WTC11 (cell line): ENCODE measurements around the gene CADM2. TPM values are rescaled to one million over a fixed set of nuclear protein-coding genes. Genes with fewer than 3 reads are reported as not detected.

Experiments used
- ATAC-seq: fragments of 200-7000 bp; cut with Tn5 transposase; 2 replicates; pipeline ENCODE4 v1.10.0; 2021; ENCODE audit warnings: mild to moderate bottlenecking, moderate library complexity
- CTCF ChIA-PET: fragments of 300-600 bp; sonication (Branson Sonifier 250); formaldehyde crosslinking; loops from one replicate; lab custom pipeline; 2021; ENCODE audit warnings: antibody characterized with exemption; lab: Charles Lee
- POLR2A ChIA-PET: fragments of 350-600 bp; sonication (Branson Sonifier 250); formaldehyde crosslinking; loops from one replicate; lab custom pipeline; 2021; ENCODE audit warnings: antibody characterized with exemption; lab: Charles Lee
- DNase-seq: peaks from one replicate; pipeline ENCODE4 v3.0.0; 2021; ENCODE audit warnings: low spot score
- H3K27ac Mint-ChIP-seq: 2 replicates; pipeline ENCODE4 v1.8.0; 2021; ENCODE audit warnings: mixed read lengths
- H3K27me3 Mint-ChIP-seq: 2 replicates; pipeline ENCODE4 v1.8.0; 2021; ENCODE audit warnings: low read depth, mild to moderate bottlenecking, moderate library complexity, mixed read lengths
- H3K36me3 Mint-ChIP-seq: 2 replicates; pipeline ENCODE4 v1.8.0; 2021; ENCODE audit warnings: mixed read lengths
- H3K4me1 Mint-ChIP-seq: 2 replicates; pipeline ENCODE4 v1.8.0; 2022; ENCODE audit warnings: mixed read lengths
- H3K4me3 Mint-ChIP-seq: 2 replicates; pipeline ENCODE4 v1.8.0; 2021; ENCODE audit warnings: mild to moderate bottlenecking, moderate library complexity, mixed read lengths
- H3K9me3 Mint-ChIP-seq: 2 replicates; pipeline ENCODE4 v1.8.0; 2021; ENCODE audit warnings: mixed read lengths
- CBFB ChIP-seq: sonication (generic); formaldehyde crosslinking; IDR thresholded peaks from 2 replicates; pipeline ENCODE4 v1.8.1; 2022; ENCODE audit warnings: mild to moderate bottlenecking, low read depth, missing genetic modification reagents
- CDX4 ChIP-seq: fragments of 250-450 bp; sonication (Bioruptor Pico); IDR thresholded peaks from 2 replicates; pipeline ENCODE4 v1.9.0; 2021; ENCODE audit warnings: moderate library complexity, mild to moderate bottlenecking, inconsistent platforms, borderline replicate concordance
- CREM ChIP-seq: sonication (generic); formaldehyde crosslinking; IDR thresholded peaks from 2 replicates; pipeline ENCODE4 v1.8.1; 2022; ENCODE audit warnings: mild to moderate bottlenecking, missing genetic modification reagents, moderate library complexity
- E2F4 ChIP-seq: sonication (generic); formaldehyde crosslinking; IDR thresholded peaks from 2 replicates; pipeline ENCODE4 v1.8.1; 2022; ENCODE audit warnings: low read depth, mild to moderate bottlenecking, moderate library complexity, missing genetic modification reagents, borderline replicate concordance
- ERG ChIP-seq: fragments of 250-450 bp; sonication (Bioruptor Pico); IDR thresholded peaks from 2 replicates; pipeline ENCODE4 v1.8.0; 2021; ENCODE audit warnings: mild to moderate bottlenecking
- ESRRA ChIP-seq: sonication (generic); formaldehyde crosslinking; IDR thresholded peaks from 2 replicates; pipeline ENCODE4 v1.8.1; 2022; ENCODE audit warnings: mild to moderate bottlenecking, missing genetic modification reagents, borderline replicate concordance
- FOXP1 ChIP-seq: sonication (generic); formaldehyde crosslinking; IDR thresholded peaks from 2 replicates; pipeline ENCODE4 v1.8.0; 2022; ENCODE audit warnings: missing genetic modification reagents, mild to moderate bottlenecking, moderate library complexity, borderline replicate concordance
- GABPB1 ChIP-seq: sonication (generic); formaldehyde crosslinking; IDR thresholded peaks from 2 replicates; pipeline ENCODE4 v1.8.1; 2023; ENCODE audit warnings: mild to moderate bottlenecking, missing genetic modification reagents
- IRF2 ChIP-seq: sonication (generic); formaldehyde crosslinking; IDR thresholded peaks from 2 replicates; pipeline ENCODE4 v1.8.0; 2022; ENCODE audit warnings: low read depth, missing genetic modification reagents, borderline replicate concordance
- JUN ChIP-seq: sonication (generic); formaldehyde crosslinking; IDR thresholded peaks from 2 replicates; pipeline ENCODE4 v1.8.0; 2023; ENCODE audit warnings: mild to moderate bottlenecking, missing genetic modification reagents
- MAX ChIP-seq: sonication (generic); formaldehyde crosslinking; IDR thresholded peaks from 2 replicates; pipeline ENCODE4 v1.8.0; 2022; ENCODE audit warnings: mild to moderate bottlenecking, missing genetic modification reagents
- NR3C1 ChIP-seq: sonication (generic); formaldehyde crosslinking; conservative IDR thresholded peaks from 2 replicates; pipeline ENCODE4 v1.8.1; 2023; ENCODE audit warnings: low read depth, mild to moderate bottlenecking, missing genetic modification reagents
- SOX15 ChIP-seq: fragments of 250-450 bp; sonication (Bioruptor Pico); IDR thresholded peaks from 2 replicates; pipeline ENCODE4 v1.9.0; 2021; ENCODE audit warnings: mild to moderate bottlenecking
- SP1 ChIP-seq: sonication (generic); formaldehyde crosslinking; conservative IDR thresholded peaks from 2 replicates; pipeline ENCODE4 v1.8.1; 2022; ENCODE audit warnings: missing genetic modification reagents
- ZBTB43 ChIP-seq: sonication (generic); formaldehyde crosslinking; IDR thresholded peaks from 2 replicates; pipeline ENCODE4 v1.8.1; 2023; ENCODE audit warnings: mild to moderate bottlenecking, missing genetic modification reagents
- ZMAT4 ChIP-seq: fragments of 250-450 bp; sonication (Bioruptor Pico); IDR thresholded peaks from 2 replicates; pipeline ENCODE4 v1.9.0; 2021; ENCODE audit warnings: mild to moderate bottlenecking
- ZNF121 ChIP-seq: sonication (generic); formaldehyde crosslinking; IDR thresholded peaks from 2 replicates; pipeline ENCODE4 v1.8.0; 2023; ENCODE audit warnings: missing genetic modification reagents
- ZNF317 ChIP-seq: sonication (generic); formaldehyde crosslinking; IDR thresholded peaks from 2 replicates; pipeline ENCODE4 v1.8.1; 2023; ENCODE audit warnings: low read depth, mild to moderate bottlenecking, moderate library complexity, missing genetic modification reagents, borderline replicate concordance
- ZNF532 ChIP-seq: fragments of 250-450 bp; sonication (Bioruptor Pico); IDR thresholded peaks from 2 replicates; pipeline ENCODE4 v1.9.0; 2021; ENCODE audit warnings: mild to moderate bottlenecking, borderline replicate concordance
- total RNA-seq: library from RNA; stranded (reverse); gene quantifications from 3 replicates; pipeline ENCODE4 v1.2.3, GENCODE V29; 2021

CADM2 gene
- total RNA-seq, 1 experiment from 2014 or later = 18.8 TPM

- POLR2A ChIA-PET = no interaction called here
- Mint-ChIP-seq H3K27me3 (no peaks in the 10 kb centered on the region), H3K9me3 (peaks cover 15% of the 10 kb centered on the region), H3K4me1 (peaks cover 7% of the 10 kb centered on the region), H3K27ac (no peak overlapping the region), H3K4me3 (no peak overlapping the region), H3K36me3 (peaks cover 5% of the 10 kb centered on the region)
- CTCF ChIA-PET = no interaction called here
- TF ChIP-seq ZNF317 = no peak
- TF ChIP-seq ESRRA (CRISPR knock-in tag) = no peak
- TF ChIP-seq SP1 = no peak
- no peak for TF ChIP-seq CREM
- TF ChIP-seq ZMAT4 (CRISPR knock-in tag) = no peak
- no peak for TF ChIP-seq FOXP1 (CRISPR knock-in tag)
- ATAC-seq (no peak), DNase-seq (no peak)
These were observed 714.0 kb downstream of the CADM2 start for GRCh38 chr3:85672761-85673160.

- ChIA-PET CTCF (no interaction called here), POLR2A (no interaction called here)
- Mint-ChIP-seq H3K27ac (no peak overlapping the region), H3K27me3 (no peaks in the 10 kb centered on the region), H3K4me1 (no peaks in the 10 kb centered on the region), H3K36me3 (no peaks in the 10 kb centered on the region), H3K9me3 (no peaks in the 10 kb centered on the region), H3K4me3 (no peak overlapping the region)
- TF ChIP-seq CREM (no peak), JUN (CRISPR knock-in tag) (no peak), ZNF532 (CRISPR knock-in tag) (no peak), ZBTB43 (CRISPR knock-in tag) (no peak), MAX (CRISPR knock-in tag) (no peak), CDX4 (CRISPR knock-in tag) (no peak), ZNF121 (CRISPR knock-in tag) (no peak), IRF2 (CRISPR knock-in tag) (no peak), NR3C1 (no peak), ERG (no peak), SOX15 (CRISPR knock-in tag) (no peak), ZNF317 (no peak), CBFB (CRISPR knock-in tag) (no peak), GABPB1 (CRISPR knock-in tag) (no peak), E2F4 (CRISPR knock-in tag) (no peak)
- DNase-seq (no peak), ATAC-seq (no peak)
These were observed 719.9 kb downstream of the CADM2 start for GRCh38 chr3:85678713-85679112.
